K562 (cell line): ENCODE results near the gene WNT7A. TPM values are rescaled to one million over a fixed set of nuclear protein-coding genes. Genes with fewer than 3 reads are reported as not detected.

Experiments used
- ATAC-seq: fragments of 200-7000 bp; cut with Tn5 transposase; 3 replicates; pipeline ENCODE4 v1.9.1; 2020; ENCODE audit warnings: moderate library complexity
- BruUV-seq: library from RNA; stranded (reverse); fragments of 400-500 nt; replicated peaks from 2 replicates; lab custom pipeline; 2021; lab: Mats Ljungman, UMichigan
- CTCF ChIA-PET: fragments of 300-600 bp; formaldehyde crosslinking; extraction: SDS; loops from one replicate; lab custom pipeline; 2021; ENCODE audit warnings: low intra/inter-chr PET ratio; lab: Yijun Ruan, JAX
- POLR2A ChIA-PET: fragments of 300-600, 350-650 bp; sonication (Branson Sonifier 250); formaldehyde crosslinking; extraction: SDS; loops from one replicate; lab custom pipeline; 2021; ENCODE audit warnings: antibody characterized with exemption, inconsistent platforms; lab: Yijun Ruan, JAX
- DNase-seq, 4 experiments: peaks; one replicate each; pipeline versions ENCODE4 v3.0.0 to v3.0.0-alpha.2; 2011 to 2018; ENCODE audit warnings: low spot score in 3 of 4, mixed read lengths in 3 of 4; ENCODE audit errors: extremely low read depth in 1 of 4
- FAIRE-seq: peaks from 2 replicates; lab custom pipeline; 2011; peaks lifted over from hg19 to GRCh38; lab: Jason Lieb, UNC
- H2AFZ ChIP-seq: 2 replicates; pipeline ENCODE4 v1.6.0; 2011; ENCODE audit warnings: low read depth, low read length, control low read depth, inconsistent platforms
- H3K27ac ChIP-seq: fragments of 200-600 bp; 3 replicates; pipeline ENCODE4 v1.8.0; 2011; ENCODE audit warnings: low read depth, mild to moderate bottlenecking, control low read depth, inconsistent platforms, low read length, moderate library complexity, mixed read lengths; ENCODE audit errors: extremely low read depth
- H3K27me3 ChIP-seq, 2 experiments: fragments of 300-600 bp in 1 of 2; 2 replicates in 1 of 2; 3 replicates in 1 of 2; pipeline versions ENCODE4 v1.6.0 to v1.8.0; 2011; ENCODE audit warnings: inconsistent platforms in 2 of 2, low read length in 2 of 2, mild to moderate bottlenecking in 1 of 2, mixed read lengths in 1 of 2, moderate library complexity in 1 of 2; ENCODE audit not compliant: control insufficient read depth in 2 of 2, insufficient read depth in 2 of 2
- H3K36me3 ChIP-seq: fragments of 300-600 bp; 3 replicates; pipeline ENCODE4 v1.8.0; 2011; ENCODE audit warnings: mild to moderate bottlenecking, low read length, inconsistent platforms; ENCODE audit not compliant: control insufficient read depth, insufficient read depth
- H3K4me1 ChIP-seq, 2 experiments: fragments of 200-600 bp in 1 of 2; replicated peaks in 1 of 2; 2 replicates in 1 of 2; 3 replicates in 1 of 2; pipeline versions ENCODE4 v1.5.1 to v1.8.0; 2011; ENCODE audit warnings: inconsistent platforms in 2 of 2, low read length in 2 of 2, mild to moderate bottlenecking in 1 of 2, mixed read lengths in 1 of 2, moderate library complexity in 1 of 2; ENCODE audit not compliant: control insufficient read depth in 2 of 2, insufficient read depth in 2 of 2
- H3K4me2 ChIP-seq: 2 replicates; pipeline ENCODE4 v1.6.1; 2011; ENCODE audit warnings: low read length, control low read depth, inconsistent platforms, mixed read lengths; ENCODE audit not compliant: insufficient read depth
- H3K4me3 ChIP-seq: fragments of 200-600 bp; sonication (generic), shearing (Covaris generic); 2 replicates; pipeline ENCODE4 v1.5.1; 2016; ENCODE audit warnings: control low read depth, inconsistent platforms
- H3K79me2 ChIP-seq: fragments of 200-600 bp; 3 replicates; pipeline ENCODE4 v1.8.0; 2011; ENCODE audit warnings: low read length, inconsistent platforms; ENCODE audit not compliant: control insufficient read depth, insufficient read depth
- H3K9ac ChIP-seq, 2 experiments: 2 replicates each; pipeline versions ENCODE4 v1.6.0 to v1.6.1; 2011; ENCODE audit warnings: low read depth in 2 of 2, low read length in 2 of 2, control low read depth in 1 of 2, inconsistent platforms in 1 of 2, mild to moderate bottlenecking in 1 of 2, mixed read lengths in 1 of 2; ENCODE audit not compliant: insufficient read depth in 1 of 2
- H3K9me1 ChIP-seq: one replicate; pipeline ENCODE4 v1.6.0; 2011; ENCODE audit warnings: inconsistent platforms, mild to moderate bottlenecking, low read length, moderate library complexity; ENCODE audit not compliant: control insufficient read depth, insufficient read depth
- H3K9me3 ChIP-seq: replicated peaks from 2 replicates; pipeline ENCODE4 v1.5.1; 2011; ENCODE audit warnings: low read depth, low read length, inconsistent platforms; ENCODE audit not compliant: control insufficient read depth, insufficient read depth
- H4K20me1 ChIP-seq: replicated peaks from 2 replicates; pipeline ENCODE4 v1.6.1; 2011; ENCODE audit warnings: low read length, inconsistent platforms, mixed read lengths; ENCODE audit not compliant: control insufficient read depth, insufficient read depth
- KAT7 ChIP-seq: sonication (generic); formaldehyde crosslinking; IDR thresholded peaks from 2 replicates; pipeline ENCODE4 v1.8.0; 2022; ENCODE audit warnings: missing genetic modification reagents, mild to moderate bottlenecking, borderline replicate concordance
- NR3C1 ChIP-seq: sonication (generic); formaldehyde crosslinking; IDR thresholded peaks from 2 replicates; pipeline ENCODE4 v1.8.1; 2022; ENCODE audit warnings: missing genetic modification reagents
- TAF15 ChIP-seq: fragments of 200-400 bp; formaldehyde crosslinking; IDR thresholded peaks from 2 replicates; pipeline ENCODE4 v1.6.1; 2017; ENCODE audit warnings: mild to moderate bottlenecking, low read depth, low read length, moderate library complexity
- TARDBP ChIP-seq: fragments of 450-650 bp; IDR thresholded peaks from 2 replicates; pipeline ENCODE4 v1.6.1; 2016
- ZBTB17 ChIP-seq: fragments of 450-650 bp; formaldehyde crosslinking; IDR thresholded peaks from 2 replicates; pipeline ENCODE4 v1.4.0; 2020; ENCODE audit warnings: mild to moderate bottlenecking
- ZNF232 ChIP-seq: sonication (generic); formaldehyde crosslinking; IDR thresholded peaks from 2 replicates; pipeline ENCODE4 v1.8.0; 2022; ENCODE audit warnings: mild to moderate bottlenecking, missing genetic modification reagents
- ZNF3 ChIP-seq: fragments of 250-450 bp; sonication (Bioruptor Pico); IDR thresholded peaks from 2 replicates; pipeline ENCODE4 v1.5.0; 2021; ENCODE audit warnings: mild to moderate bottlenecking, moderate library complexity
- ZNF324 ChIP-seq: fragments of 250-450 bp; sonication (Bioruptor Pico); IDR thresholded peaks from 2 replicates; pipeline ENCODE4 v1.4.0; 2020; ENCODE audit warnings: mild to moderate bottlenecking
- ZNF79 ChIP-seq: fragments of 250-450 bp; sonication (Bioruptor Pico); IDR thresholded peaks from 2 replicates; pipeline ENCODE4 v1.4.0; 2020; ENCODE audit warnings: low read depth, mild to moderate bottlenecking, moderate library complexity
- WGBS: fragments of 100-300 bp; shearing (Covaris generic); methylation state at CpG from one replicate; pipeline ENCODE4 v1.1.6; 2016; ENCODE audit warnings: low coverage, mixed read lengths; ENCODE audit not compliant: insufficient coverage; ENCODE audit errors: missing lambda C conversion rate; 5-methylcytosine and 5-hydroxymethylcytosine counted together
- in situ Hi-C: fragments of 300-500 bp; cut with MboI; formaldehyde crosslinking; loops from 4 replicates; pipeline ENCODE4 v1.15.0; 2018; ENCODE audit warnings: inconsistent platforms, mixed read lengths
- intact Hi-C: fragments of 100-400 bp; cut with micrococcal nuclease; formaldehyde crosslinking; loops from 2 replicates; pipeline ENCODE4 v1.14.2; 2022
- polyA plus RNA-seq, 8 experiments: library from polyadenylated mRNA; depleted of rRNA in 4 of 8; stranded (reverse) in 5 of 8; unstranded in 3 of 8; fragments of >200 nt; fragmentation: Nextera tagmentation in 2 of 8; fragmentation: Illumina TruSeq in 1 of 8; extraction: Ambion mirVana in 2 of 8; extraction: Trizol in 1 of 8; gene quantifications; 2 replicates each; pipeline versions ENCODE4 v1.2.1 to v1.2.3, GENCODE V29; 2011 to 2014; ENCODE audit warnings: inconsistent platforms in 1 of 8, missing spikeins in 1 of 8
- total RNA-seq, 7 experiments: library from RNA; depleted of rRNA in 6 of 7; stranded (reverse); fragments of >200 nt in 6 of 7; fragmentation: Illumina TruSeq in 2 of 7; extraction: Trizol in 2 of 7; gene quantifications; 2 replicates each; pipeline versions ENCODE4 v1.2.1 to v1.2.3, GENCODE V29; 2011 to 2021; ENCODE audit warnings: low replicate concordance in 1 of 7
- TF ChIP-seq, protein P1 (sequence below): fragments of 250-450 bp; sonication (Bioruptor Pico); IDR thresholded peaks from 2 replicates; pipeline ENCODE4 v1.4.0; 2020; ENCODE audit warnings: mild to moderate bottlenecking, moderate library complexity
- TF ChIP-seq, protein P2 (sequence below): fragments of 200-800 bp; sonication (Bioruptor generic); IDR thresholded peaks from 2 replicates; pipeline ENCODE4 v1.6.1; 2017; ENCODE audit warnings: missing genetic modification characterization, missing compliant biosample characterization
- TF ChIP-seq, protein P3 (sequence below): fragments of 250-450 bp; sonication (Bioruptor Pico); IDR thresholded peaks from 2 replicates; pipeline ENCODE4 v1.8.0; 2022; ENCODE audit warnings: moderate library complexity, mild to moderate bottlenecking, inconsistent platforms

The WNT7A gene
- total and polyA plus RNA-seq, 9 of the 15 experiments (the other 6 are each of a cell fraction or from before 2014, with no cell fraction given): 0.03 TPM; not detected in 8

GRCh38 chr3:13867732-13868131, 12.1 kb downstream of the WNT7A start:
- Histone ChIP-seq H3K27ac (no peak overlapping the region), H3K9me3 (0 out of 2 replicates have a peak, but pooled peaks cover 2% of the 10 kb centered on the region), H3K9me1 (no peaks in the 10 kb centered on the region), H3K9ac (no peak overlapping the region), H3K4me2 (no peak overlapping the region), H3K27me3 (peaks cover 12 to 43% of the 10 kb centered on the region in 2 experiments; a peak in 4 of 5 replicates), H2AFZ (no peak overlapping the region), H3K4me1 (no peaks in the 10 kb centered on the region), H3K79me2 (no peaks in the 10 kb centered on the region), H3K36me3 (no peaks in the 10 kb centered on the region), H4K20me1 (no peaks in the 10 kb centered on the region), H3K4me3 (no peak overlapping the region)
- no TSS peak for BruUV-seq
- ChIA-PET CTCF (interaction anchor here (0.6 kb wide), 1 partner anchor 119 kb away, joined by 3 read pairs; no protein-coding TSS in a partner anchor), POLR2A (no interaction called here)
- in situ Hi-C loops: no loop called here
- TF ChIP-seq TAF15: no peak
- no peak for TF ChIP-seq ZBTB17 (CRISPR knock-in tag)
- no peak for TF ChIP-seq ZNF3 (CRISPR knock-in tag)
- no peak for TF ChIP-seq ZNF324 (CRISPR knock-in tag)
- TF ChIP-seq, protein P1, sequence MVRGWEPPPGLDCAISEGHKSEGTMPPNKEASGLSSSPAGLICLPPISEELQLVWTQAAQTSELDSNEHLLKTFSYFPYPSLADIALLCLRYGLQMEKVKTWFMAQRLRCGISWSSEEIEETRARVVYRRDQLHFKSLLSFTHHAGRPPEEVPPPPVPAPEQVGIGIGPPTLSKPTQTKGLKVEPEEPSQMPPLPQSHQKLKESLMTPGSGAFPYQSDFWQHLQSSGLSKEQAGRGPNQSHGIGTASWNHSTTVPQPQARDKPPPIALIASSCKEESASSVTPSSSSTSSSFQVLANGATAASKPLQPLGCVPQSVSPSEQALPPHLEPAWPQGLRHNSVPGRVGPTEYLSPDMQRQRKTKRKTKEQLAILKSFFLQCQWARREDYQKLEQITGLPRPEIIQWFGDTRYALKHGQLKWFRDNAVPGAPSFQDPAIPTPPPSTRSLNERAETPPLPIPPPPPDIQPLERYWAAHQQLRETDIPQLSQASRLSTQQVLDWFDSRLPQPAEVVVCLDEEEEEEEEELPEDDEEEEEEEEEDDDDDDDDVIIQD (CRISPR knock-in tag): no peak
- TF ChIP-seq, protein P2, sequence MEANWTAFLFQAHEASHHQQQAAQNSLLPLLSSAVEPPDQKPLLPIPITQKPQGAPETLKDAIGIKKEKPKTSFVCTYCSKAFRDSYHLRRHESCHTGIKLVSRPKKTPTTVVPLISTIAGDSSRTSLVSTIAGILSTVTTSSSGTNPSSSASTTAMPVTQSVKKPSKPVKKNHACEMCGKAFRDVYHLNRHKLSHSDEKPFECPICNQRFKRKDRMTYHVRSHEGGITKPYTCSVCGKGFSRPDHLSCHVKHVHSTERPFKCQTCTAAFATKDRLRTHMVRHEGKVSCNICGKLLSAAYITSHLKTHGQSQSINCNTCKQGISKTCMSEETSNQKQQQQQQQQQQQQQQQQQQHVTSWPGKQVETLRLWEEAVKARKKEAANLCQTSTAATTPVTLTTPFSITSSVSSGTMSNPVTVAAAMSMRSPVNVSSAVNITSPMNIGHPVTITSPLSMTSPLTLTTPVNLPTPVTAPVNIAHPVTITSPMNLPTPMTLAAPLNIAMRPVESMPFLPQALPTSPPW (CRISPR knock-in tag): no peak
- TF ChIP-seq, protein P3, sequence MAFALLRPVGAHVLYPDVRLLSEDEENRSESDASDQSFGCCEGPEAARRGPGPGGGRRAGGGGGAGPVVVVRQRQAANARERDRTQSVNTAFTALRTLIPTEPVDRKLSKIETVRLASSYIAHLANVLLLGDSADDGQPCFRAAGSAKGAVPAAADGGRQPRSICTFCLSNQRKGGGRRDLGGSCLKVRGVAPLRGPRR (CRISPR knock-in tag): no peak
- TF ChIP-seq TARDBP: no peak
- no peak for TF ChIP-seq KAT7 (CRISPR knock-in tag)
- no peak for TF ChIP-seq ZNF232 (CRISPR knock-in tag)
- TF ChIP-seq ZNF79 (CRISPR knock-in tag): no peak
- TF ChIP-seq NR3C1: no peak
- intact Hi-C loops: no loop called here
- WGBS: 0% methylated on average over 3 of the region's 3 CpGs
- DNase-seq (no peak), ATAC-seq (no peak), FAIRE-seq (no peak)
